Gastrocnemius medialis (tissue), 4 donors: ENCODE data around the gene ST8SIA2. TPM values are rescaled to one million over a fixed set of nuclear protein-coding genes. Genes with fewer than 3 reads are reported as not detected.
A peak's percentile ranks its signal among the peaks of the same experiment; 100 is the strongest.

Experiments
- ATAC-seq, 2 donors: fragments of 150-250 bp; one replicate each; pipeline ENCODE4 v1.9.1; 2016
- DNase-seq, 2 donors: peaks; one replicate each; pipeline ENCODE4 v3.0.0-alpha.2; 2019
- H3K27ac ChIP-seq, 4 donors: fragments of 200-600 bp; sonication (generic); 1 replicate in 1 of 4; 2 replicates in 3 of 4; pipeline ENCODE4 v1.5.1; 2016 to 2018; ENCODE audit warnings: mild to moderate bottlenecking in 2 of 4, moderate library complexity in 1 of 4
- H3K27me3 ChIP-seq, 3 donors: fragments of 200-600 bp; sonication (generic) in 2 of 3; 1 replicate in 1 of 3; 2 replicates in 2 of 3; pipeline versions ENCODE4 v1.5.1 to v1.6.0; 2016 to 2019; ENCODE audit warnings: mild to moderate bottlenecking in 1 of 3, moderate library complexity in 1 of 3
- H3K36me3 ChIP-seq, 2 donors: fragments of 200-600 bp; sonication (generic) in 1 of 2; one replicate each; pipeline ENCODE4 v1.5.1; 2017 to 2018
- H3K4me1 ChIP-seq, 2 donors: fragments of 200-600 bp; sonication (generic) in 1 of 2; one replicate each; pipeline ENCODE4 v1.5.1; 2016 to 2017; ENCODE audit warnings: mild to moderate bottlenecking in 2 of 2
- H3K4me3 ChIP-seq, 4 donors: fragments of 200-600 bp; sonication (generic) in 3 of 4; 1 replicate in 1 of 4; 2 replicates in 3 of 4; pipeline ENCODE4 v1.5.1; 2016 to 2019; ENCODE audit warnings: mild to moderate bottlenecking in 2 of 4
- H3K9me3 ChIP-seq, 3 donors: fragments of 200-600 bp; sonication (generic) in 2 of 3; 1 replicate in 1 of 3; 2 replicates in 2 of 3; pipeline ENCODE4 v1.5.1; 2016 to 2019
- CTCF ChIP-seq, 5 experiments: fragments of 450-650 bp in 3 of 5; fragments of 200-600 bp in 2 of 5; sonication (generic) in 2 of 5; IDR thresholded peaks in 4 of 5; conservative IDR thresholded peaks in 1 of 5; 1 replicate in 4 of 5; 2 replicates in 1 of 5; pipeline ENCODE4 v1.5.1; 2016 to 2019; ENCODE audit warnings: antibody characterized with exemption in 5 of 5, mild to moderate bottlenecking in 3 of 5, moderate library complexity in 3 of 5
- POLR2A ChIP-seq, 2 donors: fragments of 450-650 bp; IDR thresholded peaks; one replicate each; pipeline ENCODE4 v1.6.1; 2017; ENCODE audit warnings: antibody characterized with exemption in 2 of 2, mild to moderate bottlenecking in 2 of 2, moderate library complexity in 2 of 2
- in situ Hi-C, 4 donors: fragments of 200-750 bp; cut with MboI; loops; one replicate each; pipeline versions ENCODE4 v1.15.0 to v1.8.0; 2017; ENCODE audit warnings: low sequenced_read_pairs in 4 of 4
- intact Hi-C: fragments of 100-400 bp; cut with DNase I; formaldehyde crosslinking; loops from one replicate; pipeline ENCODE4 v1.15.1; 2023; ENCODE audit warnings: low total_unique reads
- total RNA-seq, 4 donors: library from RNA; depleted of rRNA; stranded (reverse); fragments of >200 nt; gene quantifications; one replicate each; pipeline versions ENCODE4 v1.1.0 to v1.2.3, GENCODE V29; 2016

Gene ST8SIA2
- total RNA-seq, 4 donors from 2014 or later: not detected

- intact Hi-C loops: no loop called here
- Histone ChIP-seq H3K4me1 (no peaks in the 10 kb centered on the region), H3K36me3 (no peaks in the 10 kb centered on the region), H3K4me3 (no peak overlapping the region), H3K27me3 (peaks cover 0 to 5% (median 0%) of the 10 kb centered on the region in 3 donors), H3K9me3 (no peaks in the 10 kb centered on the region), H3K27ac (no peak overlapping the region)
- DNase-seq (no peak), ATAC-seq (no peak)
- in situ Hi-C loops: loop anchor here in 2 of 4 donors (25.0 kb wide), 2 partner anchors 263 to 337 kb away; no protein-coding TSS in a partner anchor
- TF ChIP-seq CTCF (IDR thresholded peaks at IDR 0.05 in 4 of 5, conservative IDR thresholded peaks at IDR 0.05 in 1 of 5) (no peak), POLR2A (IDR thresholded peaks at IDR 0.05) (no peak)
These were observed 18.6 kb upstream of the ST8SIA2 start for GRCh38 chr15:92375057-92375456.

- DNase-seq (no peak), ATAC-seq (no peak)
- in situ Hi-C loops: loop anchor here in 2 of 4 donors (25.0 kb wide), 2 partner anchors 264 to 336 kb away; no protein-coding TSS in a partner anchor
- H3K36me3 ChIP-seq: no peaks in the 10 kb centered on the region
- intact Hi-C loops: no loop called here
- no peak overlapping the region for H3K27ac ChIP-seq
- H3K4me1 ChIP-seq: no peaks in the 10 kb centered on the region
- H3K27me3 ChIP-seq: peaks cover 0 to 4% (median 0%) of the 10 kb centered on the region in 3 donors
- TF ChIP-seq CTCF (IDR thresholded peaks at IDR 0.05 in 4 of 5, conservative IDR thresholded peaks at IDR 0.05 in 1 of 5) (no peak), POLR2A (IDR thresholded peaks at IDR 0.05) (no peak)
- H3K9me3 ChIP-seq: no peaks in the 10 kb centered on the region
- H3K4me3 ChIP-seq: no peak overlapping the region
These were observed 17.6 kb upstream of the ST8SIA2 start for GRCh38 chr15:92376109-92376508.

- Histone ChIP-seq H3K4me3 (no peak overlapping the region), H3K27ac (no peak overlapping the region), H3K27me3 (peaks cover 0 to 2% (median 0%) of the 10 kb centered on the region in 3 donors), H3K4me1 (no peaks in the 10 kb centered on the region), H3K9me3 (no peaks in the 10 kb centered on the region), H3K36me3 (no peaks in the 10 kb centered on the region)
- in situ Hi-C loops: loop anchor here in 2 of 4 donors (25.0 kb wide), 2 partner anchors 265 to 335 kb away; no protein-coding TSS in a partner anchor
- ATAC-seq (peak; percentile 91 to 97), DNase-seq (peak; percentile 22 to 66)
- intact Hi-C loops: no loop called here
- TF ChIP-seq CTCF (IDR thresholded peaks at IDR 0.05 in 4 of 5, conservative IDR thresholded peaks at IDR 0.05 in 1 of 5): no peak
- no peak for TF ChIP-seq POLR2A (IDR thresholded peaks at IDR 0.05)
These were observed 16.4 kb upstream of the ST8SIA2 start for GRCh38 chr15:92377083-92377789.

GRCh38 chr15:92383519-92384324 is 10.0 kb upstream of the ST8SIA2 start:
- TF ChIP-seq CTCF (IDR thresholded peaks at IDR 0.05 in 4 of 5, conservative IDR thresholded peaks at IDR 0.05 in 1 of 5) (peak in 2 of 5 experiments; percentile 22 to 25), POLR2A (IDR thresholded peaks at IDR 0.05) (no peak)
- no peaks in the 10 kb centered on the region for H3K36me3 ChIP-seq
- H3K9me3 ChIP-seq: no peaks in the 10 kb centered on the region
- ATAC-seq (no peak), DNase-seq (no peak)
- H3K27me3 ChIP-seq: peaks cover 0 to 8% (median 6%) of the 10 kb centered on the region in 3 donors
- no peaks in the 10 kb centered on the region for H3K4me1 ChIP-seq
- H3K27ac ChIP-seq: no peak overlapping the region
- in situ Hi-C loops: loop anchor here in 2 of 4 donors (25.0 kb wide), 2 partner anchors 271 to 329 kb away; no protein-coding TSS in a partner anchor
- intact Hi-C loops: no loop called here
- H3K4me3 ChIP-seq: no peak overlapping the region
